Bone marrow (tissue), 2 donors: Measurements from ENCODE around the gene MCEE.
"Not testable (repeated sequence)": the region's sequence is repeated elsewhere in the genome, so short reads cannot be mapped to it uniquely, and the experiment has no call there.

Experiments
- DNase-seq, 2 donors: peaks; one replicate each; lab custom pipeline; 2025; lab: John Stamatoyannopoulos, UW

MCEE gene

GRCh38 chr2:71130152-71130904, at the start of gene MCEE, which contains the start of gene MPHOSPH10:
Gene MCEE (minus strand): TSS chr2:71130229. CDS start chr2:71130219, 10 bp downstream.
Gene MPHOSPH10 (plus strand): TSS chr2:71130634. CDS start chr2:71130666, 32 bp downstream.
- peak; percentile 85 to 88 for DNase-seq

DNA sequence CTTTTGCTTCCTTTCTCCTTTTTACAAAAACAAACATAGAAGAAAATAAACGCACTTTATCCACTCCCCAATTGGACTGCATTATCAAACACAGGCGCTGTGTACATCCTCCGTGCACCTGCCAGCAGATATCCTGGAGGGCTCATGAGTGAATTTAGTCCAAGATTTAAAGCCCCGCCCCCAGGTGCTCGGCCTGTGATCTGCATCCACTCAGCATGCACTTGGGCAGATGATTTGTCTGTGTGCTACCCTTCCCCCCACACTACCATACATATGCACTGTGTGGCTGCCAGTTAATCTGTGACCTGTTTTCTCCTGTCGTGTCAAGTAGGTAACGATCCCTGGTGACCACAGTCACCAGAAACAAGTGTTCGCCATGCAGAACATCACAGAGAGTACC, 48.8 kb upstream of the MCEE start:
- DNase-seq: not testable (repeated sequence)

DNA sequence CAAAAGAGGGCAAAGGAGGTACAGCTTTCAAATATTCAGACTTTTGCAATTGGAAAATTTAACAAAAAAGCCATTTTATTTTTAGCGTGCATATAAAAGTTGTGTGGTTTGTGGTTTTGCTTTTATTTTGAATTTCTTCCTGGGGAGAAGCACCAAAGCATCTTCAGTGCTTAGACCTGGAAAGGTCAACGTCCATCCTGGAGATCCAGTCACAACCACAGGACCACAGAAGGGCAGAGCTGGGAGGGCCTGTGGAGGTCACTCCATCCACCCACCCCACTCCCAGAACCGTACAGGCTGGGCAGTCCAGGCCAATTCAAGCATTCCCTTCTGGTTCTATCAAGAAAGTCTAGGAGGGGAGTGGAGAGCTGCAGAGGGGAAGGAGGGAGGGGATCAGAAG, 44.2 kb upstream of the MCEE start:
- no peak for DNase-seq

DNA sequence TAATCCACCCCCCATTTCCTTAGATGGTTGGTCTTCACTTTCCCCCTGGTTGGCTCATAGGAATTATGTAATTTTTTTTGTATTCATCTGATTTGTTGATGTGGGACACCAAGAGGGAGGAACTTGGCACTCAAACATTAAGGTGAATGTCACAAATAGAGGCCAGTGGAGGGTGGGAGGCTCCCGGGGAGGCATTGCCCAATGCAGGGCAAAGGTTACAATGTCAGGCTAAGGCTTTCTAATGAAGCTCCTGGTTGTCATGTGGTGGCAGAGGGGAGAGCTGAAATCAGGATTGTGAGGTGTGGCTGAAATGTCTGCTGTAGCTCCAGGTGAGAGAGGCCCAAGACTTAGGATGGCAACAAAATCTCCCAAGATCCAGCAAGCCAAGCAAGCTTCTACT, 43.1 kb upstream of the MCEE start:
- DNase-seq: no peak

DNA sequence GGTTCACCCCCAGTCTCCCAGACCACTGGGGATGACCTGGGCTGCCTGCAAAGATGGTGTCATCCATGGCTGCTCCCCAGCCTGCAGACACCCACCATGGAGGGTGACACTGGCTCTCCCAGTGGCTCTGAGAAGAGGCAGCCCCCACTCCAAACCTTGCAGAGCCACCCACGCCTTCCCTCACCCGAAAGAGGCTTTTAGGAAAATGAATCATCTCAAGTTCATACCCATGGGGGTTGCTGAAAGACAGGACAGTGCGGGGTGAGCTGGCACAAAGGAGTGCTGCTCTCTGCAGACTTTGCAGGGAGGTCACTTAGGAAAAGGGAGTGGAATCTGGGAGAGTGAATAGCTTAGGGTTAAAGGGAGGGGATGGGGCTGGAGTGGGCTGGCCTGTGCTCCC, 36.8 kb upstream of the MCEE start:
- DNase-seq: no peak

DNA sequence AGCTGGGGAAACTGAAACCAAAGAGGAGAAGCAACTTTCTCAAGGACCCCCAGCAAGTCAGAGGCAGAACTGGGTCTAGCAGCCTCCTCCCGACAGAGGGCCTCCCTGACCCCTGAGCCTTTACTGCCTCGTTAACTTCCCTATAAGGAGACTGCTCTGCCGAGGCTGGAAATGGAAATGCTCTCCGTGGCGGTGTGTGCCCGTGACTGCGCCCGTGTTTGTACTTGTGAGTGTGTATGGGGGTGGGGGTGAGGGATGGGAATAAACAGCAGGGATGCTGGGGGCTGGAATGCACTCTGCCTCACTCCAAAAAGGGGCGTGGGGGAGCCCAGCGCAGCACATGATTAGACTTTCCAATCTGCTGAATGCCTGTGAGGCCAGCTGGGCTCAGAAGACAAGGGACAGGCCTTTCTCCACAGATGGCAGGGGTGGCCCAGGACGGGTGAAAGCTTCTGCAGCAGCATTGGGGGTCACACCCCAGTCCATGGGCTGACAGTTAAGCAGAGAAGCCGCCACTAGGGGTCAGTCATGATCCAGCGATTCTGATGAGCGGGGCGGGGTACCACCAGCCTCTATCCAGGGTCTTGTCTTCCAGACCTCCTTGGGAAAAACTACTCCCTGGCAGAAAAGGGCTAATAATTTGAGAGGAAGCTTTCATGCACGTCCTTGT, 27.2 kb upstream of the MCEE start:
- peak in 1 of 2 donors; percentile 26 for DNase-seq

- no peak for DNase-seq
Measured at GRCh38 chr2:71156573-71156972, 26.5 kb upstream of the MCEE start.

GRCh38 chr2:71155846-71156245, 25.8 kb upstream of the MCEE start:
- DNase-seq: no peak

DNA sequence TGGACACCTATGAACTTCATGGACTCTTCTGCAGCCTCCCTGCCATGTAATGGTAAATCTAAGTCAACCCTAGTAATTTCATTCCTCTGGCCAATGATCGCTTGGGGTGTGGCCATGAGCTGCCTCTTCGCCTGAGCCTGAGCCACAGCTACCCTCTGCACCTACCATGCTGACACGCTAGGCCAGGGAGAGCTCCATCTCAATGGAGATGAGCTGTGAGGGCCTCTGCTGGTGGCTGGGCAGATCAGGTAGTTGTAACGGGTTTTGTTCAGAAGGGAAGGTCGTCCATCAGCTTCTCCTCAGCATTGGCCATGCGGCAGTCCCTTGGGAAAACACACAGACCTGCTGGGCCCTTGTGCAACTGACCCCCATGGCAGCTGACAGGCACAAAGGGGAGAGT, 24.8 kb upstream of the MCEE start:
- DNase-seq: no peak

DNA sequence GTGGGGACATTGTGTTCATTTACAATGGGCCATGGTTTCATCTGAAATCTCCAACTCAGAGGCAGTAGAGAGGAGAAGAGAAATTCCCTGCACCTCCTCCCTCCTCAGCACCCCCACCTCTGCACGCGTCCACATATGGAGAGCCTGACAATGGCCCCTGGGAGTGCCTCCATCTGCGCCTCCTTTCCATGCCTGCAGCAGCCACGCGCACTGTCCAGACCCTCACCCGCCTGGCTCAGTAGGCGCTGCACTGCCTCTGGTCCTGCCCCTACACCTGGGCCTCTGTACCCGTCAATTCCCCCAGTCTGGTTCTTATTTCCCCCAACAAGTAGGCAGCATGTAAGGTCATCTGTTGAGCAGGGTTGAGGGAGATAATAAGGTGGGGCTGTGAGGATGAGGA, 24.2 kb upstream of the MCEE start:
- DNase-seq: no peak

GRCh38 chr2:71153585-71154224, 23.7 kb upstream of the MCEE start:
- DNase-seq: no peak

GRCh38 chr2:71151620-71152019, 21.6 kb upstream of the MCEE start:
- DNase-seq: no peak

DNA sequence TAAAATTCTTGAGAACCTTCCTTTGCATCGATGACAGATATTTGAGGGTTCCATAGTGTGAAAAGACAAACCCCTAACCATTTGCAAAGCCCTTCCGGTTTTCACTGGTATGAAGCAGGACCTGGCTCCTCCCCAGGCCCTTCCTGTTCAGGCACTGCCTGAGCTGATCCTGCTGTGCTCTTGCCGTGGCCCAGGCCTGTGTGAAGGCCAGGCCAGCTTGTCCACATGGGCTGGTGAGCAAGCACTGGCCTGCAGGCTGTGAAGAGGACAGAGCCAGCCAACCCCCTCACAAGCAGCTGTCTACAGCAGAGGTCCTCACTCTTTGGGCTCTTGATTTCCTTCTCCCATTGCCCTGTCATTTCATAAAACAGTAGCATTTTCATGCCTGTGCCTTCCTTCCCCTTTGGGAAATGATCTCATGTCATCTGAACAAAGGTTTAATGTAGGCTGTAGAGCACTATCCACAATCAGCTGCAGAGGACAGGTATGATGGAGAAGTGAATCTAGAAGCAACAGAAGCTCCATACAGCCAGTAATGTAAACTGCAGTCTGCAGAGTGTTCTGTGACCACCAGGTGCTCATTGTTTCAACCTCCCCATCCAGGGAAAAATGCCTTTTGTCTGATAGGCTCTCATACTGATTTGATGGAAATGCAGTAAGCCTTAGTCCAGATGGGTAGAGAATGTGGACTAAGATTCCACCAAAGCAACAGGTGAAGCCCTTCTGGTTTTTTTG, 20.2 kb upstream of the MCEE start:
- no peak for DNase-seq

DNA sequence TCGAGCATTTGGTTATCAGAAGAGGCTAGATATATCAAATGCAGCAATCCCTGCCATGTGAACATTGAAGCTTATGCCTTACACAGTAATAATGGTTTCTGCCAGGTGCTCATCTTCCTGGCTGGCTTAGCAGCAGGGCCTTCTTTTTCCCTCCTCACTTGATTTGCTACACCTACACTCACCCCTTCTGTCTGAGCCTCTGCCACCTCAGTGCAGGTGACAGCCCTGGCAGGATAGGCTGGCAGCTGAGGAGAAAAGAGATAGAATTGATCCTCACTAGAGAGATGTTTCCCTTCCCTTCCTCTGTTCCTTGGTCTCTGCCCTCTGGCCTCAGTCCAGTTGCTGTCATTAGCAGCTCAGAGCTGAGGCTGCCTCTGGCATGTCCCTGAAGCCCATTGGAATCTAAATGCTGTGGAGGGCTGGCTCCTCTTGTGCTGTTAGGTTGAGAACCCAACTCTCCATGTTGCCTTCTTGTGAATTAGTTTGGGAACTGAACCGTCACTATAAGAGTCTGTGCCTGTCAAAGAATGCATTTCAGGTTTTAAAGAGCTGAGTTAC, 18.6 kb upstream of the MCEE start:
- DNase-seq: no peak

DNA sequence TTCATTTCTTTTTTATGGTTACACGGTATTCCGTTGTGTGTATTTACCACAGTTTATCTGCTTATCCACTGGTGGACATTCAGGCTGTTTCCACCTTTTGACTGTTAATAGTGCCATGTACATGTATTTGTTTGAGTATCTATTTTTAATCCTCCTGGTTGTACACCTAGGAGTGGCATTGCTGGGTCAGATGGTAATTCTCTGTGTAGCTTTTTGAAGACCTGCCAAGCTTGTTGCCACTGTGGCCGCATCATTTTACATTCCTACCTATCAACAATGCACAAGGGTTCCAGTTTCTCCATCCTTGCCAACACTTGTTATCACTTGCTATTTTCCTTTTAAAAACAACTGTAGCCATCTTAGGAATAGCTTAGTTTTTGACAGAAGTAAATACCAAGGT, 13.8 kb upstream of the MCEE start:
- DNase-seq: no peak

DNA sequence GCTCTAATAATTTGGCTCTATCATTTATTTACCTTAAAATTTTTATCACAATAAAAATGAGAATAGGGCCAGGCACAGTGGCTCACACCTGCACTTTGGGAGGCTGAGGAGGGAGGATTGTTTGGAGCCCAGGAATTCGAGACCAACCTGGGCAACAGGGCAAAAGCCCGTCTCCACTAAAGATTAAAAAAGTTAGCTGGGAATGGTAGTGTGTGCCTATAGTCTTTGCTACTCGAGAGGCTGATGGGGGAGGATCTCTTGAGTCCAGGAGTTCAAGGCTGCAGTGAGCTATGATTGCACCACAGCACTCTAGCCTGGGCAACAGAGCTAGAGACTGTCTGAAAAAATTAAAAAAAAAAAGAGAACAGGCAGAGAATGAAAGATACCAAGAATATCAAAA, 6.1 kb upstream of the MCEE start:
- DNase-seq: no peak

DNA sequence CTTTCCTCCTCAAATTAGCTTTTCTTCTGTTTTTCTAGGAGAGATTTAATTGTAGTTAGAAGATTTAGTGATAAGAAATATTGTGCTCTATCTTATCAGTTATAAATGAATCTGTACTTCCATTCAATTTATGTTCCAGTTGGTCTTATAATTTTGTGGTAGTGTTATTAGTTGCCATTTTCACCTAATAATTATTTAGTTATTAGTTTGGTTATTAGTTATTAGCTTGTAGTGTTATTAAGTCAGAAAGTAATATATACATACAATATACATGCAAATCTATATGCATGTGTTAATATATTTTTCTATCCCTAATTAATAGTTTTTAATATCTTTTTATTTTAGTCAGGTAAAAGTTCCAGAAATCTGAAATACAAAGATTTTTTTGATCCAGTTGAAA, 3.6 kb upstream of the MCEE start:
- no peak for DNase-seq

DNA sequence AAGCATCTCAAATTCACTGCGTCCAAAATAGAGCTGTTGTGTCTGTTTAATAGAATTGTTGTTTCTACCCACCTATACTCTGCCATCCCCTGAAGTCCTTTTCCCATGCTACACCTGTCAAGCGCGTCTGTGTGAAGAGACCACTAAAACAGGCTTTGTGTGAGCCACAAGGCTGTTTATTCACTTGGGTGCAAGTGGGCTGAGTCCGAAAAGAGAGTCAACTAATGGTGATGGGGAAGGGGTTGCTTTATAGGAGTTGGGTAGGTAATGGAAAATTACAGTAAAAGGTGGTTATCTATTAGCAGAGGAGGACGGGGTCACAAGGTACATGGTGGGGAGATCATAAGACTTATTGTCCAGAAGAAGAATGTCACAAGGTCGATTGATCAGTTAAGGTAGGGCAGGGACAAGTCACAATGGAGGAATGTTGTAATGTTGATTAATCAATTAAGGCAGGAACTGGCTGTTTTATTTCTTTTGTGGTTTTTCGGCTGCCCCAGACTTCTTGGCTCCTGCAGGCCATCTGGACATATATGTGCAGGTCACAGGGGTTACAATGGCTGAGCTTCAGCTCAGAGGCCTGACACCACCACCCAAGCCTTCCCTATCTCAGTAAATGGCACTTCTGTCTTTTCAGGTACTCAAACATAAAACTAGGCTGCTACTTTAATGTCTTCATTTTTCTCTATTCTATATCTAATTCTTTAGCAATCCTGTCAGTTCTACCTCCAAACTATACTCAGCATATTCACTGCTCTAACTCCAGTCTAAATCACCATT, 1.5 kb upstream of the MCEE start:
- not testable (repeated sequence) for DNase-seq

DNA sequence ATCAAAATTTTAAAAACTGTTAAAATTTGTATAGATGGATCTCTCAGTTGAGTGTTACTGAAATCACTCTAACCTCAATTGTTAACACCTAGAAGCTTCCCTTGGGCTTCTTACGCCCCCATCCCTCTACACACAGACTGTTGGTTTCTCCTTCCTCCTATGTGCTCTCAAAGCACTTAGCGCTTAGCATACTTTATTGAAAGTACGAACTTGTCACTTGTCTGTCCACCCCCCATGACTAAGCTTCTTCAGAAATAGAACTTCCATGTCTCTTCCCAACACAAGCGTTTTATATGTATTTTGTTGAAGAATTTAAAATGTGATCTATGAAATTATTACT, 846 bp upstream of the MCEE start:
- peak in 1 of 2 donors; percentile 11 for DNase-seq

GRCh38 chr2:71129902-71130151, 202 bp downstream of the MCEE start:
- no peak for DNase-seq

- DNase-seq: no peak
Measured at GRCh38 chr2:71129114-71129901, 721 bp downstream of the MCEE start.
